Activated CD8-positive, alpha-beta memory T cell treated with anti-CD3 and anti-CD28 coated beads for 24 hours (primary cell): Measurements from ENCODE around the gene AMH.

Experiments
- DNase-seq: peaks from one replicate; pipeline ENCODE4 v3.0.0-alpha.2; 2020

Gene AMH

DNA sequence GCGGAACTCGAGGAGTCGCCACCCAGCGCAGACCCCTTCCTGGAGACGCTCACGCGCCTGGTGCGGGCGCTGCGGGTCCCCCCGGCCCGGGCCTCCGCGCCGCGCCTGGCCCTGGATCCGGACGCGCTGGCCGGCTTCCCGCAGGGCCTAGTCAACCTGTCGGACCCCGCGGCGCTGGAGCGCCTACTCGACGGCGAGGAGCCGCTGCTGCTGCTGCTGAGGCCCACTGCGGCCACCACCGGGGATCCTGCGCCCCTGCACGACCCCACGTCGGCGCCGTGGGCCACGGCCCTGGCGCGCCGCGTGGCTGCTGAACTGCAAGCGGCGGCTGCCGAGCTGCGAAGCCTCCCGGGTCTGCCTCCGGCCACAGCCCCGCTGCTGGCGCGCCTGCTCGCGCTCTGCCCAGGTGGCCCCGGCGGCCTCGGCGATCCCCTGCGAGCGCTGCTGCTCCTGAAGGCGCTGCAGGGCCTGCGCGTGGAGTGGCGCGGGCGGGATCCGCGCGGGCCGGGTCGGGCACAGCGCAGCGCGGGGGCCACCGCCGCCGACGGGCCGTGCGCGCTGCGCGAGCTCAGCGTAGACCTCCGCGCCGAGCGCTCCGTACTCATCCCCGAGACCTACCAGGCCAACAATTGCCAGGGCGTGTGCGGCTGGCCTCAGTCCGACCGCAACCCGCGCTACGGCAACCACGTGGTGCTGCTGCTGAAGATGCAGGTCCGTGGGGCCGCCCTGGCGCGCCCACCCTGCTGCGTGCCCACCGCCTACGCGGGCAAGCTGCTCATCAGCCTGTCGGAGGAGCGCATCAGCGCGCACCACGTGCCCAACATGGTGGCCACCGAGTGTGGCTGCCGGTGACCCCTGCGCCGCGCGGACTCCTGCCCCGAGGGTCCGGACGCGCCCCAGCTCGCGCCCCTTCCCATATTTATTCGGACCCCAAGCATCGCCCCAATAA is 2.3 kb downstream of the AMH start:
- DNase-seq = no peak

DNA sequence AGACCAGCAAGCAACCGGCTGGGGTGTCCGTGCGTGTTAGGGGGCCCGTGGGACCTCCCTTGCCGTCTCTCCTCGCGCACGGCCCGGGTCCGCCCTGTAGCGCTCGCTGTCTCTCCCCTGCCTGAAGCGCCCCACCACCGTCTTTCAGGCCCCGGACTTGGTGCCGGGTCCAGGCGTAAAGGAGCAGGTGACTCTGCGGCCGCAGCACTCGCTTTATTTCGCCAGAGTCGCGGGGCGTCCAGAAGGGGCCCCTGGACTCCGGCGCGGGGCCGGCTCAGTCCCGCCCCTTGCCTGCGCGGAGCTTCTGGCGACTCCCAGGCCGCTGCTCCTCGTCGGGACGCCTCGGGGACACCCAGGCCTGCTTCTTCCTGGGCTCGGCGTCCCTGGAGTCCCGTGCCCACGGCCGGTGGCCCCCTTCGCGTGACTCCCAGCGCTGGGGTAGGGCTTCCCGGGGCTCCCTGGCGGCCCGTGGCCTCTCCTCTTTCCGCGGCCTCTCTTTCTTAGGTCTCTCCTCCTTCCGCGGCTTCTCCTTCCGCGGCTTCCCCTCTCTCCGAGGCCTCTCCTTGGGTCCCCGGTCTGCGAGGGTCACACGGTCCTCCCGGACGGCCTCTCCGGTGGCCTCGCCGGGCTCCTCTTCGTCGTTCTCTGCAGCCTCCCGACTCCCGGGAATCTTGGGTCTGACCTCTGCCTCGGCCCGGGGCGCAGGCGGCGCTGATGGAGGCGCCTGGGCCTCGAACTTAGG is 3.1 kb downstream of the AMH start:
- peak; percentile 79 for DNase-seq

DNA sequence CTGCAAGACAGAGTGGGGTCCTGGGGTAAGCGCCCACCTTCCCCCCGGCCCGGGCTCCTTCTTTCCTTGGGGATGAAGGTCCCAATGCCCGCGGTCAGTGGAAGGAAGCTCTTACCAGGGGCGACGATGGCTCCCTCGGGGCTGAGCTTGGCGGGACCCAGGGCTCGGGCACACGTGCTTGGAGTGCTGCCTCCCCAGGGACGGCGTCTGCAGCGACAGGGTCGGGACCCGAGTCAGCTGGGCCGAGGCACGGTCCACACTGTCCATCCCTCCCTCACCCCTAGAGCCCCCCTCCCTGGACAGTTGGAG is 3.6 kb downstream of the AMH start:
- no peak for DNase-seq

DNA sequence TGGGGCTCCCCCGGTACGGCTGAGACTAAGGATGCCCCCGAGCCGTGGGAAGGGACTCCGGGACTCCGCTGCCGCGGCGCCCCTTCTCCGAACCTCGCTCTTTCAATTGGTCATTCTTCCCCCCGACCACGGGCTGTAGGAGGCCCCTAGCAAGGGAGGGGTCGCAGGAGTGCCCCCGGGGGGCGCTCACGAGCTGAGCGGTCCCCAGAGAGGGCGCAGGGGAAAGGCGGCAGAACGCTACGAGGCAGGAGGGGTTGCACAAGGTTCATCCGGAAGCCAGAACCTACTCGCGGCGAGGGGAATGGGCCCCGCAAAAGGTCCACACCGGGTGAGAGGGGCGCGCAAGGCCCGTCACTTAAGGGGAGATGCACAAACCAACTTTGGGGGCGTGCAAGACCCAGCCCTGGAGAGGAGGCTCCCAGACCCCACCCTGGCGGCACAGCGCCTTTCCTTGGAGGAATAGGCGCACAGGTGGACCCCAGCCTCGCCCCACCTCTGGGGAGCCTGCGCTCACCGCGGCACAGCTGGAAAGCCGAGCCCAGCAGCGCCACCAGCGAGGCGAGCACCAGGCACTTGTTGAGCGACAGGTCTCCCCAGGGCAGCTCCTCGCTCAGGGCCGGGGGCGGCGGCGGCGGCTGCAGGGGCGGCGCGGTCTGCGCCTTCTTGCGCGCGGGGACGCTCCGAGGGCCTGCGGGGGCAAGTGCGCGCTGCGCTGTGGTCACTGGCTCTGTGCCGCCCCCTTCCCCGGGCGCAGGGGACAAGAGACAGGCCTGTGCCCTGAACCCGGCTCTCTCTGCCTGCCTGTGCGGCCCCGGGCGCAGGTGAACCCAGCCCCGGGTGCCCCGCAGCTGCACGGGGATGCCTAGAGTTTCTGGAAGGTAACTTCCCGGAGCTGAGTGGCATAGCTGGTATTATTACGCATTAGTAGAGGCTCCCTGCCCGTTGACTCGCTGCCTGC is 4.3 kb downstream of the AMH start:
- DNase-seq = peak; percentile 84

DNA sequence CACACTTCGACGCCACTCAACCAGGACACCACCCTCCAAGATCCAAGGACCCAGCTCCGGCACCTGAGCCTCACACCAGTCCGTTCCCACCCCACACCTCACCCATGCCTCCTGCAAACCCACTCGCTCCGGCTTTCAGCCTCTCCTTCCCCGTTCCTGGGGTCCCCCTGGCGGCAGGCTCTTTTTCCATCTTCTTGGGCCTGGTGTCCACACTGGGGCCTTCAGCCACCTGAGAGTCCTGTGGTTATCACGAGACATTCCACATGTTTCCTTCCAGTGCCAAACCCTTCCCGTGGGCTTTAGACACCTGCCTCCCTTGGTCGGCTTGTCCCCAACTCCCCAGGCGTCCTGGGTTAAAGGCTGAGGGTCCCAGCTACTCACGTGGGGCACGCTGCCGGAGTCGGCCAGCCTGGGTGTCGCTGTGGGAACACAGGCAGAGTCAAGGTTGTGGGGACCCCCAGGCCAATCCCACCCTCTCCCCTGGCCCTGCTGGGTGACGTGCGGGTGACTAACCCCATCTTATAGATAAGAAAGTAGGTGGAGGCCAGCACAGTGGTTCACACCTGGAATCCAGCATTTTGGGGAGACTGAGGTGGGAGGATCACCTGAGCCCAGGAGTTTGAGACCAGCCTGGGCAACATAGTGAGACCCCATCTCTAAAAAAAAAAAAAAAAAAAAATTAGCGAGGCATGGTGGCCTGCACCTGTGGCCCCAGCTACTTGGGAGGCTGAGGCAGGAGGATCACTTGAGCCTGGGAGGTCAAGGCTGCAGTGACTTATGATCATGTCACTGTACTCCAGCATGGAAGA is 5.1 kb downstream of the AMH start:
- DNase-seq = no peak

DNA sequence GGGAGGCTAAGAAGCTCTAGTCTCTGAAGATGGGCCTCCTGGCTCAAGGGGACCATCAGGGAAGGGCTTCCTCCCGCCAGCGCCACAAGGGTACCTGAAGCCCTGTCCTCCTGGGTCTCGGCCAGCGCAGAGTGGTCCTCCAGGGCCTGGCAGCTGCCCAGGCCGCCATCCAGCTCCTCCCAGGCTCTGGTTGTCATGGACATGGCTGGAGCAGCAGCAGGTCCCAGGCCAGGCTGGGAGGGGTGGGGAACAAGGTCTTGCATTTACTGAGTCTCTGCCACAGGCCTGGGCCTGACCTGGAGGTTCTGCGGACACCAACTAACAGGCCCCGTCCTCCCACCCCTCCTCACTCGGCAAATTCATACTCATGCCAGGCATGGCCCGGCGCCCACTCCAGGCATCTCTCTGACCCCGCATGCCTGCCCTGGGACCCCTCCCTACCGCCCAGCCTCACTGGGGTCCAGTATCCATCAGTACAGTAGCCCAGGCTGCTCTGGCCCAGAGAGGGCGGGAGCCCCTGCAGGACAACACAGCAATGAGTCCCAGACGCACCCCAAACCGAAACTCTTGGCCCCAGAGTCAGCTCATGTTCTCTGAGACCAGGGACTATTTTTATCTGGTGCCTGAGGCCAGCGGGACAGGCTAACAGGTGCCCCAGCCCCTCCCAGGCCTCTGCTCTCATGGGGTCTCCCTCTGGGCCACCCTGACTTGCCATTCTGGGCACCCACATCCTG is 6.2 kb downstream of the AMH start:
- DNase-seq = no peak

DNA sequence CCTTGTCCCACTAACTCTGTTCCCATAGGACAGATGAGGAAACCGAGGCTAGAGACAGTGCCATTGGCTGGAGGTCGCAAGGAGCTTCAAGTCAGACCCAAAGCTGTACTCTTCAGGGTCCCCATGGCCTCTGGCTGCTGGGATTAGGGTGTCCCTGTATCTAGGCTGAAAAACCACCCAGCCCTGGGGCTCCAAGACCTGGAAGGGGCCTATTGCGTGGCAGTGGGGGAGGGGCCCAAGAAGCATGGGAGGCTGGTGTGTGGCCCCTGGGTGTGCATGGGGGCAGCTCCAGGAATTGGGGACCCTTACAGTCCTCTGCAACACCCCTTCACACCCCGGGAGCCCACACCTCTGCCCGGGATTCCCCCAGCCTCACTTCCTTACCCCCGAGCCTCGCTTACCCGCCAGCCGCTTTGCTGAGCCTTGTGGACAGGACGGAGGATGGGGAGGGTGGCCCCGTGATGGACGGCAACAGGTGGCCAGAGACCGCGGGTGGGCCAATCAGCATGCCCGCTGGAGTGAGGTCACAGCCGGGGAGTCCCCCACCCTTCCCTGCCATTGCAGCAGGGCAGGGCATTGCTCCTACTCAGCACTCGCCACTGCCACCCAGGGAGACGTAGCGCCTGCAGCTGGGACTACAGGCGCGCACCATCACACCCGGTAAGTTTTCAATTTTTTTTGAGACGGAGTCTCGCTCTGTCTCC is 7.0 kb downstream of the AMH start, which contains the start of gene JSRP1:
Gene JSRP1 (minus strand): TSS at position 436 of the 704 bp plus-strand sequence. CDS start 1,103 bp downstream, outside the sequence.
- DNase-seq = no peak

DNA sequence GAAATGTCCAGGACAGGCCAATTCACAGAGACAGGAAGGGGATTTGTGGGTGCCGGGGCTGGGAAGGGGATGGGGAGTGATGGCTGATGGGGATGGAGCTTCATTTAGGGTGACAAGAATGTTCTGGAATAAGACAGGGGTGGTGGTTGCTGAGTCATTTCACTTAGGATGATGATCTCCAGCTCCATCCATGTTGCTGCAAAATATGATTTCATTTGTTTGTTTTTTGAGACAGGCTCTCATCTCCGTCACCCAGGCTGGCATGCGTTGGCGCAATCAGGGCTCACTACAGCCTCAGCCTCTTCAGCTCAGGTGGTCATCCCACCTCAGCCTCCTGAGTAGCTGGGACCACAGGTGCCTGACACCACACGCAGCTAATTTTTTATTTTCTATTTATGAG is 10.2 kb downstream of the AMH start:
- DNase-seq = no peak

DNA sequence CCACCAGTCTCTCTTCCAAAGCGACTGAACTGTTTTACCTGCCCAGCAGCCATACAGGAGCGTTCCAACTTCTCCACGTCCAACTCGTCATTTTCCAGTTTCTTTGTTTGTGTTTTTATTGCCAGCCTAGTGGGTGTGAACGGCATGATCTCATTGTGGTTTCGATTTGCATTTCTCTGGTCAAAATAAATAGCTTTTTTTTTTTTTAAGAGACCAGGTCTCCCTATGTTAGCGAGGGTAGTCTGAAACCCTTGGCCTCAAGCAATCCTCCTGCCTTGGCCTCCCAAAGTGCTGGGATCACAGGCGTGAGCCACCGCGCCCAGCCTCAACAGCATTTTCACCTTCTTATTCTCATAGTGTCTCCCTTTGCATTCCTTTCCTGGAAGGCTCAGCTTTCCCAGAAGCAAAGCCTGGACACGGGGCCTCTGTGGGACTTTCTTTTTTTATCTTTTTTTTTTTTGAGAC is 11.2 kb downstream of the AMH start:
- DNase-seq = no peak

DNA sequence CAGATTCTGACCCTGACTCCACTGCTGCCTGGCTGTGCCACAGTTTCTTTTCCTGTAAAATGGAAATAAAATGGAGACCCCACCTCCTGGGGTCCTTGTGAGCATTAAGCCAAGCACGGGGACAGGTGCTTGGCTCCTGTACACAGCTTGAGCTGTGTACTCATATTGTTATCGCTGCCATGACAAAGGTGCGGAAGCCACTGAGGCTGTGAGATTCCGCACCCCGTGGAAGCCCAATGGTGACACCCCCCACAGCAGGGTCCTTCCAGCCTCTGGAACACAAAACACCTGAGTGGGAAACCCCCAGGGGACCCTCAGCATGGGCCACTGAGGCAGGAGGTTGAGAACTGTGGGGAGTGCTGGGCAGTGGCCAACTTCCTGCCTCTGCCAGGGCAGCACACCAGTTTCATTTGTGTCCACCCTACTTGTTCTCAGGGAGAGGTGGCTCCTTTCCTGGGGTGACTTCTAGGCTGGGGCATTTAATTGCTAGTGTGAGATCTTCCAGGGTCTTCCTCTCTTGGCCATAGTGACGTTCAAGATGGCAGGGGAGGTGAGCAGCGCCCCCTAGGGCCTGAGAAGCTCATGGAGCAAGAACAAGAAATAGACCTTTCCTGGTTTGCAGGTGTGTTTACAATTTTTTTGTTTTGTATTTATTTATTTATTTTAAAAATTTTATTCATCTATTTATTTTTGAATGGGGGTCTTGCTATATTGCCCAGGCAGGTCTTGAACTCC is 12.5 kb downstream of the AMH start:
- DNase-seq = peak; percentile 78

DNA sequence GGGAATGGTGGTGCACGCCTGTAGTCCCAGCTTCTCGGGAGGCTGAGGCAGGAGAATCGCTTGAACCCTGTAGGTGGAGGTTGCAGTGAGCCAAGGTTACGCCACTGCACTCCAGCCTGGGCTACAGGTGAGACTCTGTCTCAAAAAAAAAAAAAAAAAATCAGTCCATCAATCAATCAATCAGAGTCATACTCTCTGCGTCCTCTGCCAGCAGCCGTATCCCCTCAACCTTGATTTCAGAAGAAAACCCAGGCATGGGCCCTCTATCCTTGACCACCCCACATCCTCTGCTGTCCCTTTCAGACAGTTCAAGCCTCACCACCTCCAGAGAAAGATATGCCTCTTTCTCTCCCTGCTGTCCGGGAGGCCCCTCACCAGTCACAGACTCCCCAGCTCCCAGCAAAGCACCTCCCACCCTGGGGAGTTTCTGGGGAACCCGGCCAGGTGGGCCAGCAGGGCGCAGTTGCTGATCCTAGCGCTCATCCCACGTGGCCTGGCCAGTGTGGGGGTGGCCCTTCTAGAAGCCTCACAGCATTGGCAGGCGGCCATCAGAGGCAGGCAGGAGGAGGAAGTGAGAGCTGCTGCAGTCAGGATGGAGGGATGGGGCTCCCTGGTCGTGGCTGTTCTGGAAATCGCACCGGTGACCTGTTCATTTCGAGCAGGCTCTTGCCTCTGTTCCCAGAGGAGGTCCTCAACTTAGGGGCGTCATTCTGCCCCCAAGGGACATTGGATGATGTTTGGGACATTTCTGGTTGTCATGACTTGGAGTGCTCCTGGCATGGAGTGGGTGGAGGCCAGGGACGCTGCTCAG is 17.3 kb downstream of the AMH start:
- no peak for DNase-seq

DNA sequence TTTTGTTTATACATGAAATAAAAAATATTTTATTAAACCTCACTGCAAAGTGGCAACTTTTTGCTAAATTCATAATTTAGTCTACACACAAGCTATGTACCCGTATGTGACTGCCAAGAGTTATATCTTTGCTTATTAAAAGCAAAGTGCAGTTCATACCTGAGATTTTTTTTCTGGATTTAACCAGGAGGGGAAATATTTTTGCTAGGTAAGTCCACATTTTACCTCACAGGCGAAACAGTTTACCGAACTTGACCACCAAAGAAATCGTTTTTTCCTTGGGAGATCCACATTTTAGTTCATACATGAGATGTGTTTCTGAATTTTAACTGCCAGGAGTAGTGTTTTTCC is 19.3 kb downstream of the AMH start:
- DNase-seq = no peak

DNA sequence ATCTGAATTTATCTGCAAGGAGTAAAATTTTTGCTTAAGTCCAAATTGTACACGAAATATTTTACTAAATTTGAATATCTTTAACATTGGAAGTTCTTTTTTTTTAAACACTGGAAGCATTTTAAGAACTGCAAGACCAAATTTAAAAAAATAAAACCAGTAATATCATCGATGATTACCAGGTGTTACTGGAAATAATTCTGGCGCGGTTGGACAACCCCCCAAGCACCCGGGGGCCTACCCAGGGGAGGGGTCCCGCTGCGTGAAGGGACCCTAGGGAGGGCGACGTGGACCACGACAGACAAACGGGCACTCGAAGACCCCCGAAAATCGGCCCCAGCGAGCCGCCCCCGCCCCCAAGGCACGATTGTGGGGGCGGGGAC is 19.7 kb downstream of the AMH start:
- no peak for DNase-seq

DNA sequence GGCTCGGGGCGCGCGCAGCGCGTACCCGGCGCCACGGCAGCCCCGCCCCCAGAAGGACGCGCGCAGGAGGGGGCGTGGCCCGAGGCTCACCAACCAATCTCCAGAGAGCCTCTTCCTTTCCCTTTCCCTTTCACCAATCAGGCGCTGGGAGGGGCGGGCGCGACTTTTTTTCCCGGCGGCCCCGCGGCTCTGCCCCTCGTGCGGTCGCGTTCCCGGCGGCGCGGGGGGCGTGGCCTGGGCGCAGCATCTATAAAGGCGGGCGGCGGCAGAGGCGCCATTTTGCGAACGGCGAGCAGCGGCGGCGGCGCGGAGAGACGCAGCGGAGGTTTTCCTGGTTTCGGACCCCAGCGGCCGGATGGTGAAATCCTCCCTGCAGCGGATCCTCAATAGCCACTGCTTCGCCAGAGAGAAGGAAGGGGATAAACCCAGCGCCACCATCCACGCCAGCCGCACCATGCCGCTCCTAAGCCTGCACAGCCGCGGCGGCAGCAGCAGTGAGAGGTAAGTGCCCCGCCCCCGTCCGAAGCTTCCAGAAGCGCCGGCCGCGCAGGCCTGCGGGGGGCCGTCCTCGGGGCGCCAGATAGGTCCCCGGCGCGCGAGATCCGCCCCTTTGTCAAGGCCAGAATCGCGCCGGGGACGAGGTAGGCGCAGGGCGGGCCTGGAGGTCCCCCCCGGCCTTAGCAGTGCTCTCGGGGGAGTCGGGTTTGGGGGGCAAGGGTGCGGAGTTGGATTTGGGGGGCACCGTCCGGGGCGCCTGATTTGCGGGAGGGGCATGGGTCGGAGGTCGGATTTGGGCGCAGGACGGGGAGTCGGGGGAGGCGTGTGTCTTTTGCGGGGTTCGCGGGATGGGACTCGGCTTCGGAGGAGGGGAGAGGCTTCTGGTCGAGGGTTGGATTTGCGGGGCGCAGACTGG is 20.4 kb downstream of the AMH start:
- DNase-seq = peak; percentile 100

DNA sequence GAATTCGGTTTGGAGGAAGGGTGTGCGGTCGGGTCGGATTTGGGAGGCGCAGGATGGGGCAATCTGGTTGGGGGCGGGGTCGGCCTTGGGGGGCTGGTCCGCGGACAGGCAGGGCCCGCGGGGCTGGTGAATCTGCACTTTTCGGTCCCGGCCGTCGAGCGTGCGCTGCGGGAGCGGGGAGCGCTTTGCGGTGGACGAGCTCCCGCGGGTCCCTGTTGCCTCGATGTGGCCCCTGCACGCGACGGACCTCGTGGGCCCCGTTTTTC is 21.0 kb downstream of the AMH start:
- no peak for DNase-seq

DNA sequence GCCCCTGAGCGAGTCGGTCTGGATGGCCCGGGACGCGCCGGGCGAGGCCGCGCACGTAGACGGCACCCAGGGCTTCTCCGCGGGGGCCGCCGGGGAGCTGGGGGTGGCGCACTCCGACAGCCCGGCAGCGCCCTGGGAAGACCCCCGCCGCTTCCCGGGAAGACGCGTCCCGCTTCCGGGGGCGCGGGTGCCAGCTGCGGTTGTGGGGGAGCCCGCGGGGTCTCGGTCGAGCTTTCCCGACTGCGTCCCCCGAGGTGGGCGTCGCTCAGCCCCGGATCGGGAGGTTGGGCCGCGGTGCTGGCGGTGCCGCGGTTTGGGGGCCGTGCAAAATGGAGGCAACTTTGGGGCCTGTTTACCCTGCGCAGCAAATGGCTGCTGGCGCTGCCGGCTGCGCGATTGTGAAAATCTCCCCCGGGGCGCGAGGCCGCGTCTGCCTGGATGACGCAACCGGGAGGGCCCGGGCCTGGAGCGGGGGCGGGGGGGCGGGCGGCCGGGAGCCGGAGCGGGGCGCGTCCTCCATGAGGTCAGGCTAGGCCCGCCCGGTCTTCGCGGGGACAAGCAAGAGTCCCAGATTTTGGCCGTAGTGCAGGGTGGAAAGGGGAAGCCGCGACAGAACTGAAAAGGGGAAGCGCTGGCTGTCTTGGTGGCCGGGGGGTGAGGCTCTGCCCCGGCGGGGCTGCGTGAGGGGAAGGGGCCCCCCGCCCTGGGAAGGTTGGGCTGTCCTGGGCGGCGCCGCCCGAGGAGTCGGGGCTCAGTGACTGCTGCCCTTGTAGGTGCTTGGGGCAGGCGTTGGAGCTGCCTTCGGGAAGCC is 21.5 kb downstream of the AMH start:
- peak; percentile 86 for DNase-seq
